Activated naive CD8-positive, alpha-beta T cell (primary cell): Measurements from ENCODE around the gene COX18.

Experiments used
- H3K27ac Mint-ChIP-seq: one replicate; pipeline ENCODE4 v1.8.0; 2021; ENCODE audit warnings: mixed read lengths
- H3K27me3 Mint-ChIP-seq: one replicate; pipeline ENCODE4 v1.8.0; 2021; ENCODE audit warnings: mixed read lengths
- H3K36me3 Mint-ChIP-seq: one replicate; pipeline ENCODE4 v1.8.0; 2021; ENCODE audit warnings: mixed read lengths
- H3K4me1 Mint-ChIP-seq: one replicate; pipeline ENCODE4 v1.8.0; 2021; ENCODE audit warnings: low read depth, mixed read lengths
- H3K4me3 Mint-ChIP-seq: one replicate; pipeline ENCODE4 v1.8.0; 2021; ENCODE audit warnings: mild to moderate bottlenecking, mixed read lengths
- H3K9me3 Mint-ChIP-seq: one replicate; pipeline ENCODE4 v1.8.0; 2021; ENCODE audit warnings: low read depth, mixed read lengths

The COX18 gene, protein sequence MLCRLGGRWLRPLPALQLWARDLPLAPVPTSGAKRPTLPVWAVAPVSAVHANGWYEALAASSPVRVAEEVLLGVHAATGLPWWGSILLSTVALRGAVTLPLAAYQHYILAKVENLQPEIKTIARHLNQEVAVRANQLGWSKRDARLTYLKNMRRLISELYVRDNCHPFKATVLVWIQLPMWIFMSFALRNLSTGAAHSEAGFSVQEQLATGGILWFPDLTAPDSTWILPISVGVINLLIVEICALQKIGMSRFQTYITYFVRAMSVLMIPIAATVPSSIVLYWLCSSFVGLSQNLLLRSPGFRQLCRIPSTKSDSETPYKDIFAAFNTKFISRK

GRCh38 chr4:73069338-73070073 lies at the start of gene COX18:
Gene COX18, minus strand, starts transcription at chr4:73069716. Its CDS starts 67 bp downstream, at chr4:73069649.
- Mint-ChIP-seq H3K27ac (peak within 1 kb of the TSS; percentile 100), H3K27me3 (no peaks in the 10 kb centered on the region), H3K4me1 (peaks cover 45% of the 10 kb centered on the region), H3K4me3 (peak within 1 kb of the TSS; percentile 98), H3K36me3 (peaks cover 4% of the 10 kb centered on the region), H3K9me3 (no peaks in the 10 kb centered on the region)

DNA sequence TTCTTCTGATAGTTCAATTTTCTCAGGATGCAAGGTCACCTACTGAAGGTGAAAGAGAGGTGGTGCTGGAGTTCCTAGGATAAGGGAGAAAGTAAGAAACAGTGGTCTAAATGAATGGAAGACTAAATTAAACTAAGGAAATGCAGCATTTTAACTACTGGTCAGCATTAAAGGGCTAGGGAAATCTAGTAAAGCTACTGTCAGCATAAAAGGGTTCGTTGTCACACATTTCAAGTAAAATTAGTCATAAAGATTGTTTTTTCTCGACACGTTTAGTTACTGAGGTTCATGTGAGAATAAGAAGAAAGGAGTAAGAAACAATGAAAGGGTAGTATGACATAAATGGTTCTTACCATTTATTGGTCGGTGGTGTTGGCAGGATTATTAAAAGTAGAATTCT lies 40.0 kb upstream of the COX18 start:
- Mint-ChIP-seq H3K27ac (no peak overlapping the region), H3K36me3 (peaks cover 2% of the 10 kb centered on the region), H3K9me3 (no peaks in the 10 kb centered on the region)

GRCh38 chr4:73104695-73105094 lies 35.2 kb upstream of the COX18 start:
- Mint-ChIP-seq H3K9me3 (no peaks in the 10 kb centered on the region), H3K27ac (peak overlapping the region; percentile 70), H3K4me1 (peaks cover 13% of the 10 kb centered on the region), H3K27me3 (no peaks in the 10 kb centered on the region), H3K36me3 (peaks cover 2% of the 10 kb centered on the region), H3K4me3 (no peak overlapping the region)

More for the DNA sequence above, 40.0 kb upstream of the COX18 start:
- Mint-ChIP-seq H3K27me3 (no peaks in the 10 kb centered on the region), H3K4me1 (peaks cover 9% of the 10 kb centered on the region), H3K4me3 (no peak overlapping the region)

- H3K36me3 Mint-ChIP-seq = peaks cover 2% of the 10 kb centered on the region
- H3K27ac Mint-ChIP-seq = peak overlapping the region; percentile 82
- H3K27me3 Mint-ChIP-seq = no peaks in the 10 kb centered on the region
- H3K9me3 Mint-ChIP-seq = no peaks in the 10 kb centered on the region
- H3K4me3 Mint-ChIP-seq = no peak overlapping the region
- H3K4me1 Mint-ChIP-seq = peaks cover 13% of the 10 kb centered on the region
Measured at GRCh38 chr4:73103799-73104503, 34.4 kb upstream of the COX18 start.

DNA sequence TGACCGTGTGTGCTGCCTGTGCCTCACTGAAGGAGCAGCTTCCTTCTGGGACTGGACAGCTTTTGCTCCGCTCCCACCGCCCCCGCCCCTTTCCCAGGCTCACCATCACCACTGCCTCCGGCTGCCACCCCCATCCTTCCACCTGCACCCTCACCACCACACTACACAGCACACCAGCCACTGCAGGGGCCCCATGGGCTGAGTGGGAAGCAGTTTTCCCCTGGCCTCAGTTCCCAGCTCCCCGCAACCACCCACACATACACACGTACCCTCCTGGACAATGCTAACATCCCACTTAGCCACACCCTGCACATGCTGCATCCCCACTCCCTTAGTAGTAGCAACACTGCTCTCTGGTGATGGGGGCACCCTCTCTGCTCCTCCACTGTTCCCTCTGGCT lies 29.6 kb upstream of the COX18 start:
- H3K4me1 Mint-ChIP-seq = peaks cover 1% of the 10 kb centered on the region
- H3K27me3 Mint-ChIP-seq = no peaks in the 10 kb centered on the region
- H3K9me3 Mint-ChIP-seq = no peaks in the 10 kb centered on the region
- peak overlapping the region; percentile 34 for H3K27ac Mint-ChIP-seq
- peaks cover 4% of the 10 kb centered on the region for H3K36me3 Mint-ChIP-seq
- no peak overlapping the region for H3K4me3 Mint-ChIP-seq

- Mint-ChIP-seq H3K4me1 (no peaks in the 10 kb centered on the region), H3K36me3 (peaks cover 4% of the 10 kb centered on the region), H3K27ac (peak overlapping the region; percentile 67), H3K27me3 (no peaks in the 10 kb centered on the region), H3K9me3 (no peaks in the 10 kb centered on the region), H3K4me3 (no peak overlapping the region)
Measured at GRCh38 chr4:73098713-73099112, 29.2 kb upstream of the COX18 start.

DNA sequence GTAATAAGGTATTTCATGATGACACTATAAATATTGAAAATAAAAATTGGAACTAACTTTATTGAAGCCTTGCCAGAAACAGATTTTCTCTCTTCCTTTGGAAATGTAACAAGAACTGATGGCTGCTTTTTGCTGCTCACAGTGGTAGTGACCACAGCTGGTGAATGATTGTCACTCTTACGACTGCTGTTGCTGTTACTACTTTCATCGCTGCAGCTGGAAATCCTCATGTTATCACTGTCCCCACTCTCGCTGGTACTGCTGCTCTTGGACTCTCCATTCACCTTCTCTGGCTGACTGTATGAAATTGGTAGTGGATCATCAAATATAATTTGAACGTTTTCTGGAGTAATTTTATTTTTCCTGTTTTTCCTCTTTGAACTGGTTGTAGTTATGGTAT lies 28.5 kb upstream of the COX18 start:
- no peaks in the 10 kb centered on the region for H3K27me3 Mint-ChIP-seq
- H3K27ac Mint-ChIP-seq = peak overlapping the region; percentile 67
- no peaks in the 10 kb centered on the region for H3K9me3 Mint-ChIP-seq
- H3K4me3 Mint-ChIP-seq = no peak overlapping the region
- no peaks in the 10 kb centered on the region for H3K4me1 Mint-ChIP-seq
- peaks cover 4% of the 10 kb centered on the region for H3K36me3 Mint-ChIP-seq

- H3K36me3 Mint-ChIP-seq = peaks cover 8% of the 10 kb centered on the region
- H3K4me3 Mint-ChIP-seq = no peak overlapping the region
- H3K27me3 Mint-ChIP-seq = no peaks in the 10 kb centered on the region
- H3K27ac Mint-ChIP-seq = no peak overlapping the region
- H3K4me1 Mint-ChIP-seq = peaks cover 13% of the 10 kb centered on the region
- no peaks in the 10 kb centered on the region for H3K9me3 Mint-ChIP-seq
Measured at GRCh38 chr4:73092868-73093267, 23.4 kb upstream of the COX18 start.

DNA sequence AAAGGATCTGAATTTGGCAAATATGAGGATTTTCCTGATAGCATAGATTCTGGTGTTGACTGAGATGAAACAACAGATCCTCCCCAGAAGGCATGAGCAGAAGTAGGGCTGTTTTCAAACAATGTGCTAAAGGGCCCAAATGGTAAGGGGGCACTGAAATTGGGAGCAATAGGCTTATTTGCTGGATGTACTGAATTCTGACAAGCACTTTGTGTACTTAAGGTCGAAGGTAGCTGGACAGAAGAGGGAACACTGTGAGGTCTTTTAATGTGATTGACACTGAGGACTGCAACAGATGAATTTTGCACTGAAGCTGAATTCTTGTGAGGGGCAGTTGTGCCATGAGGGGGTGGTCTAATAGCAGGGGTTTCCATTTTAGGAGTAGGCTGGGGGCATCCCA lies 21.2 kb upstream of the COX18 start:
- H3K9me3 Mint-ChIP-seq = no peaks in the 10 kb centered on the region
- H3K36me3 Mint-ChIP-seq = peaks cover 13% of the 10 kb centered on the region
- no peak overlapping the region for H3K27ac Mint-ChIP-seq
- no peak overlapping the region for H3K4me3 Mint-ChIP-seq
- peaks cover 24% of the 10 kb centered on the region for H3K4me1 Mint-ChIP-seq
- no peaks in the 10 kb centered on the region for H3K27me3 Mint-ChIP-seq

DNA sequence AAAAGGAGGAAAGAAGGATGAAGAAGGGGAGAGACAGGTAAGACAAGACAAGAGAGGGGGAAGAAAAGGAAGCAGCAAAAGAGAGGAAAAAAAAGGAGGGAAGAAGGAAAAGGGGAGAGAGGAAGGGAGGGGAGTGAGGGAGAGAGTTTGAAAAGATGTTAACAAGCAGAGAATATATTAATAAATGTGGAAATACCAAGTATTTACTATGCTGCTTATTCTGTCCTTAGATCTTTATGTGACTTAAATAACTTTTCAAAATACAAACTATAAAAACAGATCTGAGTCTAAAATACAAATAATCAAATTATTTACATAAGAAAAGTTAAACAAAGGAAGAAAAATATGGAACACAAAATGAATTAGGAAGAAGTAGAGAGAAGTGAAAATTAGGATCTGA lies 18.4 kb upstream of the COX18 start:
- H3K36me3 Mint-ChIP-seq = peaks cover 13% of the 10 kb centered on the region
- H3K27me3 Mint-ChIP-seq = no peaks in the 10 kb centered on the region
- no peak overlapping the region for H3K4me3 Mint-ChIP-seq
- H3K9me3 Mint-ChIP-seq = no peaks in the 10 kb centered on the region
- H3K4me1 Mint-ChIP-seq = peaks cover 26% of the 10 kb centered on the region
- H3K27ac Mint-ChIP-seq = peak overlapping the region; percentile 16

- Mint-ChIP-seq H3K4me3 (peak overlapping the region; percentile 40), H3K27ac (no peak overlapping the region), H3K36me3 (peaks cover 9% of the 10 kb centered on the region), H3K4me1 (peaks cover 23% of the 10 kb centered on the region), H3K9me3 (no peaks in the 10 kb centered on the region), H3K27me3 (no peaks in the 10 kb centered on the region)
Measured at GRCh38 chr4:73086095-73086868, 16.8 kb upstream of the COX18 start.

DNA sequence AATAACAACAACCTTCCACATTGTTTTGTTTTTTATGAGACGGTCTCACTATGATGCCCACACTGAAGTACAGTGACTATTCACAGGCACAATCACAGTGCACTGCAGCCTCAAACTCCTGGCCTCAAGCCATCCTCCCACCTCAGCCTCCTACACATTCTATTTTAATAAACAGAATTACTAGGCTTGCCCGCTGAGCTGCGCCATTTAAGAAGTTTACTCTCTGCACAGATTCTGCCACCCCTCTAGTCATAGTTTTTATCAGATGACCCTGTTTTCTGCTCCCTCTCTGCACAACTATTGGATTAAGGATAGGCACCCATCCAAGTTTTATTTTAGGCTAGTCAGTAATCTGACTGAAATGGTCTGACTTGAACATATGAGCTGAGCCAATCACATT lies 11.3 kb upstream of the COX18 start:
- H3K4me1 Mint-ChIP-seq = peaks cover 10% of the 10 kb centered on the region
- peak overlapping the region; percentile 52 for H3K27ac Mint-ChIP-seq
- H3K36me3 Mint-ChIP-seq = peaks cover 10% of the 10 kb centered on the region
- H3K9me3 Mint-ChIP-seq = no peaks in the 10 kb centered on the region
- no peaks in the 10 kb centered on the region for H3K27me3 Mint-ChIP-seq
- H3K4me3 Mint-ChIP-seq = no peak overlapping the region

DNA sequence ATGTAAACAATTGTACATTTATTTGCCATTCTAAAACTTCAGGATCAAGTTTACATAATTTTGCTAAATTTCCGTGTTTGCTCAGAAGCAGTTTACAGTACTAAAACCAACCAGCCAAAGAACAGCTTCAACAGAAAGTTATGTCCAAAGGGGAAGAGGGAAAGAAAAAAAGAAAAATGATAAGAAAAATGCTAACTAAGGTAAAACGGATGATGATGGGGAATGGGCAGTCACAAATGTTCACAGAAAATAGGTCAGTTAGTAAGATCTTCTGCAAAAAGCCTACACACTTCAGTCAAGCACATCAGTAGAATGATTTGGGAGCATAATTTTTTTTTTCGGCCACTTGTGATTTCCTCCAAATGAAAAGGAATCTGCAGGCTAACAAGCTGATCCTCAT lies 6.3 kb upstream of the COX18 start:
- H3K9me3 Mint-ChIP-seq = no peaks in the 10 kb centered on the region
- H3K27me3 Mint-ChIP-seq = no peaks in the 10 kb centered on the region
- no peak overlapping the region for H3K27ac Mint-ChIP-seq
- H3K4me3 Mint-ChIP-seq = no peak overlapping the region
- peaks cover 8% of the 10 kb centered on the region for H3K4me1 Mint-ChIP-seq
- H3K36me3 Mint-ChIP-seq = peaks cover 9% of the 10 kb centered on the region

DNA sequence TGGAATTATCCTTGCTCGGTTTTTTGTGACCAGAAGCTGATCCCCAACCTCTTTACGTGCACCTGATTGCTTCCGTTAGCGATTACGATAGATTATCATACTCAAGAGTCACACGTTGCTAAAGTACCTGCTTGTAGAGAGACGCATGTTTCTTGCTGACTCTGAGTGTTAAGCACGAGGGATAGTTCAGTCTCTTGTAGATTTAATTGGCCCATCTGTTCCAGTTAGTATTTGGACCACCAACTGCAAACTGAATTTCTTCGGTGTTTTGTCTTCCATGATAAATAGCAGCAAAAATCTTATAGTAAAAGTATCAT lies 516 bp upstream of the COX18 start:
- peaks cover 2% of the 10 kb centered on the region for H3K36me3 Mint-ChIP-seq
- H3K4me1 Mint-ChIP-seq = peaks cover 41% of the 10 kb centered on the region

More for the DNA sequence above, 516 bp upstream of the COX18 start:
- Mint-ChIP-seq H3K27ac (peak overlapping the region; percentile 100), H3K9me3 (no peaks in the 10 kb centered on the region), H3K27me3 (no peaks in the 10 kb centered on the region), H3K4me3 (peak overlapping the region; percentile 98)
